ENCODE data around the gene KANK2. TPM values are rescaled to one million over a fixed set of nuclear protein-coding genes. Genes with fewer than 3 reads are reported as not detected.
A peak's percentile ranks its signal among the peaks of the same experiment; 100 is the strongest.

The KANK2 gene
- total and polyA plus RNA-seq, 5 donors, result 244 to 324 (median 275) TPM

DNA sequence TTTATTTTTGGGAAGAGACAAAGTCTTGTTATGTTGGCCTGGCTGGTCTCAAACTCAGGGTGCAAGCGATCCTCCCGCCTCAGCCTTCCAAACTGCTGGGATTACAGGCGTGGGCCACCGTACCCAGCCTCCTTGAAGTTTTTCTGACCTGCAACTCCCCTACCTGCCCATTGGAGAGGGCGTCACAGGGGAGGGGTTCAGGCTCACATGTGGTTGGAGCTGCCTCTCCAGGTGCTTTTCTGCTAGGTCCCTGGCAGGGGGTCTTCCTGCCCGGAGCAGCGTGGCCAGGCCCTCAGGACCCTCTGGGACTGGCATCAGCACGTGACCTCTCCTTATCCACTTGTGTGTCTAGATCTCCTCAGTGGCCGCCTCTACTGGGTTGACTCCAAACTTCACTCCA, 80.8 kb downstream of the KANK2 start:
- no peaks in the 10 kb centered on the region for H3K4me1 ChIP-seq (ENCODE audit: control insufficient read depth, insufficient read depth, low read length)
- intact Hi-C loops (cut with DNase I), result no loop called here
- ATAC-seq (no peak), DNase-seq (peak in 1 of 3 donors; percentile 37)
- H3K27me3 ChIP-seq (ENCODE audit: control insufficient read depth, insufficient read depth), result no peaks in the 10 kb centered on the region
- no peaks in the 10 kb centered on the region for H3K9me3 ChIP-seq (ENCODE audit: control insufficient read depth, low read length)
- 94% methylated on average over 9 of the region's 9 CpGs for WGBS
- H3K4me3 ChIP-seq (ENCODE audit: low read length), result no peak overlapping the region
- no peak overlapping the region for H3K27ac ChIP-seq (ENCODE audit: low read length)

DNA sequence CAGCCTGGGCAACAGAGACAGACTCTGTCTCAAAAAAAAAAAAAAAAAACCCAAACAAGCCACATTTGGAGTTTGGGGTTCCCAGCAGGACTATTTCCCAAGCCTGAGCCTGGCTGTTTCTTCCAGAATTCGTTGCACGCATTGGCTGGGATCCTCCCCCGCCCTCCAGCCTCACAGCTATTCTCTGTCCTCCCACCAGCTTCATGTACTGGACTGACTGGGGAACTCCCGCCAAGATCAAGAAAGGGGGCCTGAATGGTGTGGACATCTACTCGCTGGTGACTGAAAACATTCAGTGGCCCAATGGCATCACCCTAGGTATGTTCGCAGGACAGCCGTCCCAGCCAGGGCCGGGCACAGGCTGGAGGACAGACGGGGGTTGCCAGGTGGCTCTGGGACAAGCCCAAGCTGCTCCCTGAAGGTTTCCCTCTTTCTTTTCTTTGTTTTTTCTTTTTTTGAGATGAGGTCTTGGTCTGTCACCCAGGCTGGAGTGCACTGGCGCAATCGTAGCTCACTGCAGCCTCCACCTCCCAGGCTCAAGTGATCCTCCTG, 81.4 kb downstream of the KANK2 start:
- intact Hi-C loops (cut with DNase I), result no loop called here
- Histone ChIP-seq H3K9me3 (ENCODE audit: control insufficient read depth, low read length) (no peaks in the 10 kb centered on the region), H3K27ac (ENCODE audit: low read length) (no peak overlapping the region), H3K27me3 (ENCODE audit: control insufficient read depth, insufficient read depth) (no peaks in the 10 kb centered on the region), H3K4me3 (ENCODE audit: low read length) (no peak overlapping the region), H3K4me1 (ENCODE audit: control insufficient read depth, insufficient read depth, low read length) (no peaks in the 10 kb centered on the region)
- WGBS, result 78% methylated on average over 11 of the region's 11 CpGs
- DNase-seq (peak in 1 of 3 donors; percentile 18), ATAC-seq (no peak)

DNA sequence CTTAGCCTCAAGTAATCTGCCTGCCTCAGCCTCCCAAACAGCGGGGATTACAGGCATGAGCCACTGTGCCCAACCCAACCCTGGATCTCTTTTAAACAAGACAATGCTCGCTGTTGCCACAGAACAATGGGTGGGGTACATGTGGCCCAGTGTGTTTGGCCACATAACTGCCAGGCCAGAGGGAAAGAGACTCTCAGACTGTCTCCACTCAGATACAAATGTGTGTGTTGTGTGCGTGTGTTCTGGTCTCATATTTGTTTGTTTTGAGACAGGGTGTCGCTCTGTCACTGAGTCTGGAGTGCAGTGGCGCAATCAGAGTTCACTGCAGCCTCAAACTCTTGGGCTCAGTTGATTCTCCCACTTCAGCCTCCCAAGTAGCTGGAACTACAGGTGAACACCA, 82.3 kb downstream of the KANK2 start:
- H3K9me3 ChIP-seq (ENCODE audit: control insufficient read depth, low read length), result no peaks in the 10 kb centered on the region
- H3K27ac ChIP-seq (ENCODE audit: low read length), result no peak overlapping the region
- no peak overlapping the region for H3K4me3 ChIP-seq (ENCODE audit: low read length)
- H3K4me1 ChIP-seq (ENCODE audit: control insufficient read depth, insufficient read depth, low read length), result no peaks in the 10 kb centered on the region
- DNase-seq (peak in 1 of 3 donors; percentile 11), ATAC-seq (no peak)
- intact Hi-C loops (cut with DNase I), result no loop called here
- 95% methylated on average over 5 of the region's 5 CpGs for WGBS
- no peaks in the 10 kb centered on the region for H3K27me3 ChIP-seq (ENCODE audit: control insufficient read depth, insufficient read depth)

Other genes with a start within 250 kb of the KANK2 start
- gene SMARCA4, start 236.5 kb downstream of the KANK2 start, total RNA-seq, result 10 to 100 TPM; 33.1 to 49.6 (median 45.6) TPM
- gene SMARCA4, start 236.5 kb downstream of the KANK2 start, polyA plus RNA-seq, result 39.7 TPM
- gene LDLR, start 108.1 kb downstream of the KANK2 start, total RNA-seq, result 100 to 1,000 TPM in 1 of 4 donors, 10 to 100 TPM in 2, 1 to 10 TPM in 1; 7.6 to 101 (median 21.6) TPM
- gene LDLR, start 108.1 kb downstream of the KANK2 start, polyA plus RNA-seq, result 19.3 TPM
- gene SPC24, start 41.8 kb downstream of the KANK2 start, total RNA-seq, result 1 to 10 TPM in 3 of 4 donors, under 1 TPM in 1; 0.56 to 4.4 (median 3.4) TPM
- 1.6 TPM for gene SPC24, start 41.8 kb downstream of the KANK2 start, polyA plus RNA-seq
- under 1 TPM in 3 of 4 donors, not detected in 1; 0.47 to 0.84 (median 0.51) TPM for gene ANGPTL8, start 42.1 kb upstream of the KANK2 start, total RNA-seq
- 4.8 TPM for gene ANGPTL8, start 42.1 kb upstream of the KANK2 start, polyA plus RNA-seq
- 10 to 100 TPM; 35.0 to 68.5 (median 36.3) TPM for gene DOCK6, start 65.0 kb upstream of the KANK2 start, total RNA-seq
- 23.8 TPM for gene DOCK6, start 65.0 kb upstream of the KANK2 start, polyA plus RNA-seq
- not detected for gene TSPAN16, start 98.6 kb upstream of the KANK2 start, total RNA-seq
- not detected for gene TSPAN16, start 98.6 kb upstream of the KANK2 start, polyA plus RNA-seq
- gene RAB3D, start 142.1 kb upstream of the KANK2 start, total RNA-seq, result 10 to 100 TPM; 12.2 to 12.7 (median 12.3) TPM
- gene RAB3D, start 142.1 kb upstream of the KANK2 start, polyA plus RNA-seq, result 4.1 TPM
- 100 to 1,000 TPM in 2 of 4 donors, 10 to 100 TPM in 2; 92.9 to 105 (median 98.1) TPM for gene TMEM205, start 148.7 kb upstream of the KANK2 start, total RNA-seq
- 149 TPM for gene TMEM205, start 148.7 kb upstream of the KANK2 start, polyA plus RNA-seq
- gene CCDC159, start 149.0 kb upstream of the KANK2 start, total RNA-seq, result 10 to 100 TPM; 16.7 to 26.5 (median 24.9) TPM
- gene CCDC159, start 149.0 kb upstream of the KANK2 start, polyA plus RNA-seq, result 34.2 TPM
- 10 to 100 TPM; 23.2 to 32.1 (median 26.3) TPM for gene PLPPR2, start 157.9 kb upstream of the KANK2 start, total RNA-seq
- gene PLPPR2, start 157.9 kb upstream of the KANK2 start, polyA plus RNA-seq, result 19.7 TPM
- 1 to 10 TPM; 1.0 to 1.9 (median 1.3) TPM for gene SWSAP1, start 177.1 kb upstream of the KANK2 start, total RNA-seq
- gene SWSAP1, start 177.1 kb upstream of the KANK2 start, polyA plus RNA-seq, result 1.9 TPM
- gene EPOR, start 186.8 kb upstream of the KANK2 start, total RNA-seq, result 10 to 100 TPM in 3 of 4 donors, 1 to 10 TPM in 1; 8.5 to 12.6 (median 11.5) TPM
- gene EPOR, start 186.8 kb upstream of the KANK2 start, polyA plus RNA-seq, result 10.3 TPM
- 10 to 100 TPM; 14.0 to 25.2 (median 14.5) TPM for gene RGL3, start 221.8 kb upstream of the KANK2 start, total RNA-seq
- gene RGL3, start 221.8 kb upstream of the KANK2 start, polyA plus RNA-seq, result 16.1 TPM
- 1 to 10 TPM; 1.0 to 1.2 (median 1.0) TPM for gene ODAD3, start 237.6 kb upstream of the KANK2 start, total RNA-seq
- gene ODAD3, start 237.6 kb upstream of the KANK2 start, polyA plus RNA-seq, result 1.1 TPM
- gene PRKCSH, start 238.1 kb upstream of the KANK2 start, total RNA-seq, result 100 to 1,000 TPM; 125 to 158 (median 137) TPM
- 80.1 TPM for gene PRKCSH, start 238.1 kb upstream of the KANK2 start, polyA plus RNA-seq

Data from right cardiac atrium (tissue), 5 donors.